ENCODE measurements around the gene DDX60.

DNA sequence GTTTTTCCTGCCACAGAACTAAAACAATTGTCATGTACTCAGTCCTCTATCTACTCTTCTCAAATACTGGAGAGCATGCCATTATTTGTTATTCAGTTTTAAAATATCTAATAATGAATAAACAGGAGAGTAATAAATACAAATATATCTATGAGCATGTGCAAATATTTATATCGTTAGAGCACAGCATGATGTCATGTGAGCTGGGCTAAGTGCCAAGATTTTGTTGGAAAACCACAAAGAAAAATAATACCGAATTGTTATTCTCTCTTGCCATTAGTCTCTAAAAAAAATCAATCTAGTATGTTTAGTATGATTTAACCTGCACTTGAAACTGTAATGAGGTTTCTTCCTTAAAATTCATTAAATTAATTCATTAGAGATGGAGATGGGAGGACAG is 97.3 kb downstream of the DDX60 start:
- TF ChIP-seq, protein P1, sequence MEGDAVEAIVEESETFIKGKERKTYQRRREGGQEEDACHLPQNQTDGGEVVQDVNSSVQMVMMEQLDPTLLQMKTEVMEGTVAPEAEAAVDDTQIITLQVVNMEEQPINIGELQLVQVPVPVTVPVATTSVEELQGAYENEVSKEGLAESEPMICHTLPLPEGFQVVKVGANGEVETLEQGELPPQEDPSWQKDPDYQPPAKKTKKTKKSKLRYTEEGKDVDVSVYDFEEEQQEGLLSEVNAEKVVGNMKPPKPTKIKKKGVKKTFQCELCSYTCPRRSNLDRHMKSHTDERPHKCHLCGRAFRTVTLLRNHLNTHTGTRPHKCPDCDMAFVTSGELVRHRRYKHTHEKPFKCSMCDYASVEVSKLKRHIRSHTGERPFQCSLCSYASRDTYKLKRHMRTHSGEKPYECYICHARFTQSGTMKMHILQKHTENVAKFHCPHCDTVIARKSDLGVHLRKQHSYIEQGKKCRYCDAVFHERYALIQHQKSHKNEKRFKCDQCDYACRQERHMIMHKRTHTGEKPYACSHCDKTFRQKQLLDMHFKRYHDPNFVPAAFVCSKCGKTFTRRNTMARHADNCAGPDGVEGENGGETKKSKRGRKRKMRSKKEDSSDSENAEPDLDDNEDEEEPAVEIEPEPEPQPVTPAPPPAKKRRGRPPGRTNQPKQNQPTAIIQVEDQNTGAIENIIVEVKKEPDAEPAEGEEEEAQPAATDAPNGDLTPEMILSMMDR (IDR thresholded peaks at IDR 0.05), result no peak
- no peak for TF ChIP-seq POLR2A (IDR thresholded peaks at IDR 0.05)
